ENCODE results near the gene B3GNT5. TPM values are rescaled to one million over a fixed set of nuclear protein-coding genes. Genes with fewer than 3 reads are reported as not detected.
A peak's percentile ranks its signal among the peaks of the same experiment; 100 is the strongest.

The B3GNT5 gene
- total RNA-seq, 2 experiments from 2014 or later: 20.2 to 22.8 TPM

DNA sequence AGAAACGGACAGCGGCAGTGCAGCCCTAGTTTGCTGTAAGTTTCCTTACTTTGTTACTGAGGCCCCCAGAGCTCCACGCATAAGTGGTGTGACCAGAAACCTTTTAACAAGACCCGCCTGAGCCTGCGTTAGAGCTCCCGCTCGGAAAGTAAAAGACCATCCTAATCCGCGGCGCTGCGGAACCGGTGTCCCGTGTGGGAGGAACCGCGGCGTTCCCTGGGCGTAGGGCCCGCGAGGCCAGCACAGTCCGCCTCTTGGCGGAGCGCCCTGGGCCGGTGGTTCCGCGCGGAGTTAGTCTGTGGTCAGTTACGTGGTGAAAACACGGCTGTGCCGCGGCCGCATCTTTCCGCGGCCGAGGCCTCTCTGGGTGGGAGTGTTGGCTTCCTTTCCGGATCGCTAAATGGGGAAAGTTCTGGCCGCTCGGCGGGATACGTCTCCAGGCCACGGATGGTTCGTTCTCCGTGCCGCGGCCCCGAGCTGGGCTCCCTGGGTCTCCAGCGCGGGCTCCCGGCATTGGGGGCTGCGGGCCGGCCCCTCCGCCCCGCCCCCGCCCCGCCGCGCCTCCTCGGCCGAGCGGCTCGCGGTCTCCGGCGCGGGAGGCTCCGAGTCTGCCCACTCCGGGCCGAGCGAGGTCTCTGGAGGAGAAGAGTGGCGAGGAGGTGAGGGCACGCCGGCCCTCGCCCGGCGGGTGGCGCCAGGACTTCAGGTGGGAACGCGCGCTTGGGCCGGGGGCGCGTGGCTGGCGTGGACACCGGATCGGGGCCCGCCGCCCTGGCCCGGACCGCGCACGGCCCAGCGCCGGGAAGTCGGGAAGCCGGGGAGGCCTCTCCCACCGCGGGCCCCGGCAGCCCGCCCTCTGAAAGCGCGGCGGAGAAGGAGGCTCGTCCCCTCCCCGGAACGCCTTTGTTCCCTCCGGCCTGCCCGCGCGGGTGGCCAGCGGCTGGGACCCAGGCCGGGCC is 754 bp downstream of the B3GNT5 start:
- H3K9me3 Mint-ChIP-seq (ENCODE audit: low read depth): no peaks in the 10 kb centered on the region
- peaks cover 31% of the 10 kb centered on the region for H3K4me1 Mint-ChIP-seq
- CTCF ChIA-PET: interaction anchor here (0.5 to 2.2 kb wide), 9 partner anchors 11 to 338 kb away, joined by 3 to 11 read pairs (median 3); no protein-coding TSS in a partner anchor
- H3K27ac Mint-ChIP-seq: peak overlapping the region; percentile 79
- H3K36me3 Mint-ChIP-seq (ENCODE audit: low read depth): peaks cover 32% of the 10 kb centered on the region
- intact Hi-C loops (cut with DNase I, micrococcal nuclease): loop anchor here (1.0 to 2.0 kb wide), 7 partner anchors 12 to 128 kb away; no protein-coding TSS in a partner anchor
- peak; percentile 57 for ATAC-seq
- H3K4me3 Mint-ChIP-seq: peak overlapping the region; percentile 77
- peaks cover 16% of the 10 kb centered on the region for H3K27me3 Mint-ChIP-seq
- DNase-seq: peak; percentile 53
- POLR2A ChIA-PET: interaction anchor here (1.2 to 1.8 kb wide), 3 partner anchors 12 to 32 kb away, joined by 4 to 11 read pairs (median 8); no protein-coding TSS in a partner anchor

DNA sequence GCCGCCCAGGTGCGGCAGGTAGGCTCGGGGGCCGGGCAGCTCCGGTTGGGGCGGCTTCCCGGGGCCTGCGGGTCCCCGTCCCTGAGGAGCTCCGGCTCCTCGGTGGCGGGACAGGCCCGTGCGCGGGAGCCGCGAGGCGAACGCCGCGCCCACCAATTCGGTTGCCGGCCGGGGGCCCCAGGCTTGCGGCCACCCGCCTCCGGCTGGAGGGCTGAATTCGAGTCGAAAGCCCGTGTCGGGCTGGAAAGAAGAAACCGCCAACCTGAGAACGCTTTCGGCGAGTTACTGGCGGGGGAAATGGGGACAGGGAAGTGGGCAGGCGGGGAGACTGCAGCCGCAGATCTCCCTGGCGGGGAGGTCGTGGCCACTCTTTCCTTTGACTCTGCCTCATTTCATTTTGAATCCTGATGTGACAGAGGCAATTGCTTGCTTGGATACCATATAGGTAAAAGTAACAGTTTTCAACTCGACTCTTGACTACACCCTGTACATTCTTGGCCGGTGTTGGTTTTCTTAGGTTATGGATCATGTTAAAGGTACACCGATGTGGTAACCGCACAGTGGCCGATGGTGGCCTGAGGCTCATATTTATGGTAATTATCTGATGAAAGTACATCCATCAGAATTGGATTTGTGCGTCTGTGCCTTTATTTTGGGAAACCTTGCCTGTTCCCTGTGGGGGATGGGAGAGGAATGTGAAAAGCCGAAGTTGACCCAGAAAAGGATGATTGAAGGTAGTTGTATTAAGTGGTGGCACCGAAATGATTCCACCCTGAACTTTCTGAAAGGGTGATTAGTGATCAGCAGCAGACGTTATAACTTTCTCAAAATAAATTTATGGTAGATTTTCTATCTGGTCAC is 1.7 kb downstream of the B3GNT5 start:
- CTCF ChIA-PET: interaction anchor here (0.9 to 2.2 kb wide), 5 partner anchors 11 to 128 kb away, joined by 4 to 11 read pairs (median 5); no protein-coding TSS in a partner anchor
- Mint-ChIP-seq H3K4me3 (peak overlapping the region; percentile 81), H3K27ac (peak overlapping the region; percentile 86), H3K27me3 (peaks cover 16% of the 10 kb centered on the region), H3K36me3 (ENCODE audit: low read depth) (peaks cover 41% of the 10 kb centered on the region), H3K9me3 (ENCODE audit: low read depth) (no peaks in the 10 kb centered on the region), H3K4me1 (peaks cover 36% of the 10 kb centered on the region)
- POLR2A ChIA-PET: interaction anchor here (1.6 to 1.8 kb wide), 3 partner anchors 11 to 31 kb away, joined by 4 to 9 read pairs (median 8); no protein-coding TSS in a partner anchor
- DNase-seq (peak; percentile 41), ATAC-seq (peak; percentile 25)
- intact Hi-C loops (cut with DNase I, micrococcal nuclease): loop anchor here (1.0 to 2.0 kb wide), 3 partner anchors 70 to 128 kb away; no protein-coding TSS in a partner anchor

DNA sequence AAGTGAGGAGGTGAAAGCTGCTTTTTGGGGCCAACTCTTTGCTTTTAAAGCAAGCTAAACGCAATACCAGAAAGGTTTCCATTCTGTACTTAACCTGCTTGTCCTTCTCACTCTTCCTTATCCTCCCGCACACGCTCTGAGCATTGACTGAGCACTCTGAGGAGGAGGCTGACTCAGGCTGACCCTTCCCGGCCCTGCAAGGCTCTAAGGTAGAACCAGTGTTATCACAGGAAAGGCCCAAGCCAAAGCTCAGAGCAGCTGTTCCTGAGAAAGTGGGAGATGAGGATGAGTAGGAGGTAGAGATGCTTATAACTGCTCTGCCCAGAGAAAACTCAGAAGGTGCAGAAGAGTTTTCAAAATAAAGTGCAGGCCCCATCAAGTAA is 2.3 kb downstream of the B3GNT5 start:
- DNase-seq (peak; percentile 36), ATAC-seq (no peak)
- H3K36me3 Mint-ChIP-seq (ENCODE audit: low read depth): peaks cover 46% of the 10 kb centered on the region
- no peaks in the 10 kb centered on the region for H3K9me3 Mint-ChIP-seq (ENCODE audit: low read depth)
- H3K27ac Mint-ChIP-seq: peak overlapping the region; percentile 86
- intact Hi-C loops (cut with DNase I, micrococcal nuclease): loop anchor here (2.0 kb wide), 2 partner anchors 71 to 125 kb away; no protein-coding TSS in a partner anchor
- CTCF ChIA-PET: interaction anchor here (0.9 to 1.7 kb wide), 4 partner anchors 10 to 127 kb away, joined by 4 to 8 read pairs (median 5); no protein-coding TSS in a partner anchor
- POLR2A ChIA-PET: interaction anchor here (1.8 kb wide), 1 partner anchor 10 kb away, joined by 9 read pairs; no protein-coding TSS in a partner anchor
- H3K4me1 Mint-ChIP-seq: peaks cover 40% of the 10 kb centered on the region
- peak overlapping the region; percentile 81 for H3K4me3 Mint-ChIP-seq
- peaks cover 16% of the 10 kb centered on the region for H3K27me3 Mint-ChIP-seq

DNA sequence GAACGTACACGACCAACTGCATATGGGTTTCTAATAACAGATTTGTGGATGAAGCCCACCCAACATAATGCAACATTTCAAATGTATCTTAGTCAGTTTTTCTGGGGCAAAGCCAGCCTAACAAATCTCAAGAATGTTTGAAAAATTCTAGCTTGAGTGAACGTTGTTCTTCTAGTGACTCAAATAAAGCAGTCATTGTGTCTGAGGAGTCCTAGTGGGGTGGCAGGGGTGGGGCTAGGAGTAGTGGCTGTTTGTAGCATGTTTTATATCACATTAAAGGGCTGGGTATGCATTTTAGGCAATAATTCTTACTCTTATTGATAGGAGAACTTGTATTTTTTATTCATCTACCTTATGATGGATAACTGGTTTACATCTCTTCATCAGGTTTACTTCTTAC is 6.0 kb downstream of the B3GNT5 start:
- ATAC-seq (no peak), DNase-seq (no peak)
- Mint-ChIP-seq H3K9me3 (ENCODE audit: low read depth) (no peaks in the 10 kb centered on the region), H3K4me1 (peaks cover 37% of the 10 kb centered on the region), H3K36me3 (ENCODE audit: low read depth) (peaks cover 52% of the 10 kb centered on the region), H3K27me3 (peaks cover 13% of the 10 kb centered on the region), H3K27ac (no peak overlapping the region), H3K4me3 (no peak overlapping the region)
- CTCF ChIA-PET: interaction anchor here (0.7 to 1.2 kb wide), 3 partner anchors 13 to 123 kb away, joined by 3 to 4 read pairs (median 3); no protein-coding TSS in a partner anchor
- intact Hi-C loops (cut with DNase I, micrococcal nuclease): no loop called here
- POLR2A ChIA-PET: interaction anchor here (0.6 kb wide), 1 partner anchor 31 kb away, joined by 5 read pairs; no protein-coding TSS in a partner anchor

DNA sequence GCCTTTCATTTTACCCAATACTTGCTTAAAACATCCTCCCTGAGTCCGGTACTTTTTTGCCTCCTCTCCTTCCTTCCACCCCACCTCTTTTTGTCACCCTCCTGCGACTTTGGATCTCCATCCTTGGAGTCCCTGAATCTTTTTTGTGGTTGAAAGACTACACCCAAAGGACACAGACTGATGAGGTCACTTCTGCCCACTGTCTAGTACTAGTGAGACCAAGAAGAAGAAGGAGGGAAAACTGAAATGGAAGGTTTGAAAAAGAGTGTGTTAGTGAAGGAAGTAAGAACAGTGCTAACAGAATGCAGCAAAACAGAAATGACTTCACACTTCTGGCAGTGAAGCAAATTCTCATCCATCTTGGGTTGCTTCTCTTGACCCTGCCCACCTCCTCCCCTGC is 6.6 kb downstream of the B3GNT5 start:
- H3K27ac Mint-ChIP-seq: no peak overlapping the region
- ATAC-seq: no peak
- CTCF ChIA-PET: interaction anchor here (0.7 to 2.1 kb wide), 4 partner anchors 13 to 123 kb away, joined by 3 to 4 read pairs (median 4); no protein-coding TSS in a partner anchor

DNA sequence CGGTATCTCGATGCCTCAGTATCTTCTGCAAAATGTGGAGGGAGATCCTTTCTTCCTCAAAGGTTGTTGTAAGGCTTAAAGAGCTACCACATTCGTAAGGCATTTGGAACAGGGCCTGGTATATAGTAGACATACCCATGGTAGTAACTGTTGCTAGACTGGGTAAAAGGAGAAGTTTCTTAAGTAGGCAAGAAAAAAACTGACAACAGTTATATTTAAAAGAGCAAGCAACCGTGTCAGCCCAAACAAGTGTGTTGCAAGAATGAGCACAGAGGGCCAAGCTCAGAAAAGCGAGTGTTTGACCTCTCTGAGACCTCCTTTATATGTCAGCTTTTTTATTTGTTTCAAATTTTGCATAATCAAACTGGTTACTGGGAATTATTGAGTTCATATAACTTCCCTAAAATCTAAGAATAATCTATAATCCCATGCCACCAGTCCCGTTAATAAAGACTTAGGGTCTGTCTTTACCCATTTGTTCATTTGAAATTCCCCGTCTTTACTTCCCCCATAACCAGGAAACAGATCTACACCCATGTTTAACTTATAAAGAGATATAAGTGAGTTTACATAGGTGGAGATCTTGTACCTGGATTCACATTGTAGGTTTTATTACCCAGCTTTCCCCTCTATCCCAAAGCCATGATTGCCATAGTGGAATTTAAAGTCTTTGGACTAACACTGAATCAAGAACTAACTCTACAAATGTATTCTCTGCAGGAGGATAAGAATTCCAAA is 7.3 kb downstream of the B3GNT5 start:
- intact Hi-C loops (cut with DNase I, micrococcal nuclease): no loop called here
- POLR2A ChIA-PET: no interaction called here
- no peaks in the 10 kb centered on the region for H3K9me3 Mint-ChIP-seq (ENCODE audit: low read depth)
- H3K27me3 Mint-ChIP-seq: peaks cover 8% of the 10 kb centered on the region
- H3K4me3 Mint-ChIP-seq: no peak overlapping the region
- H3K27ac Mint-ChIP-seq: peak overlapping the region; percentile 2
- H3K36me3 Mint-ChIP-seq (ENCODE audit: low read depth): peaks cover 45% of the 10 kb centered on the region
- ATAC-seq (no peak), DNase-seq (no peak)
- CTCF ChIA-PET: interaction anchor here (1.0 to 2.1 kb wide), 4 partner anchors 12 to 125 kb away, joined by 3 to 4 read pairs (median 3); no protein-coding TSS in a partner anchor
- peaks cover 31% of the 10 kb centered on the region for H3K4me1 Mint-ChIP-seq

More for the DNA sequence above, 6.6 kb downstream of the B3GNT5 start:
- DNase-seq: no peak
- Mint-ChIP-seq H3K4me1 (peaks cover 37% of the 10 kb centered on the region), H3K27me3 (peaks cover 12% of the 10 kb centered on the region), H3K4me3 (no peak overlapping the region), H3K36me3 (ENCODE audit: low read depth) (peaks cover 52% of the 10 kb centered on the region), H3K9me3 (ENCODE audit: low read depth) (no peaks in the 10 kb centered on the region)
- intact Hi-C loops (cut with DNase I, micrococcal nuclease): no loop called here
- POLR2A ChIA-PET: interaction anchor here (0.6 kb wide), 1 partner anchor 31 kb away, joined by 5 read pairs; no protein-coding TSS in a partner anchor

DNA sequence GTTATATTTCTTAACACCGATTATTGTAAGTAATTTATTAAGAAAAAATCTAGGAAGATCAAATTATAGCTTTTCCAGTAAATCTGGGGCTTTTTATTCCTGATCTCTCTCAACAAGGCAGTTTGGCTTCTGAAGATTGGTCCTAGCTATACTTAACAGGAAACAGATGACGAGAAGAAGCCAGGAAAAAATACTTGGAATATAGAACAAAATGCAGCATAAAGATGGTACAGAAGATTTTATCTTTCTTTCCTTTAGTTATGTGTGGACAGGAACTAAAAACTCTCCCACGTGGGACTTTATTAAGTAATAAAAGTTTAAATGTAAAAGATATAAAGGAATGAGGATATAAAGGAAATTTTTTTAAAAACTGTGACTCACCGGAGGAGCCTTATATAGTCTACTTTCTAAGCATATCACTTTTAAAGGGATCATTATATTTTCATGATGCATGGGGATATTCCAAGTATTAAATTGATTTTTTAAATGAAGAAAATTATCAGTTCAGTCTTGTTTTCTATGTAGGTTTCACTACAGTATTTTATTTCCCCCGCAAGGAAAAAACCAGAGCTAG is 8.2 kb downstream of the B3GNT5 start:
- ChIA-PET CTCF (interaction anchor here (1.0 to 2.1 kb wide), 3 partner anchors 19 to 124 kb away, joined by 3 to 4 read pairs (median 3); no protein-coding TSS in a partner anchor), POLR2A (no interaction called here)
- DNase-seq: no peak
- Mint-ChIP-seq H3K27ac (no peak overlapping the region), H3K4me1 (peaks cover 27% of the 10 kb centered on the region), H3K36me3 (ENCODE audit: low read depth) (peaks cover 40% of the 10 kb centered on the region), H3K4me3 (no peak overlapping the region), H3K27me3 (peaks cover 8% of the 10 kb centered on the region), H3K9me3 (ENCODE audit: low read depth) (no peaks in the 10 kb centered on the region)
- intact Hi-C loops (cut with DNase I, micrococcal nuclease): no loop called here
- ATAC-seq: no peak

DNA sequence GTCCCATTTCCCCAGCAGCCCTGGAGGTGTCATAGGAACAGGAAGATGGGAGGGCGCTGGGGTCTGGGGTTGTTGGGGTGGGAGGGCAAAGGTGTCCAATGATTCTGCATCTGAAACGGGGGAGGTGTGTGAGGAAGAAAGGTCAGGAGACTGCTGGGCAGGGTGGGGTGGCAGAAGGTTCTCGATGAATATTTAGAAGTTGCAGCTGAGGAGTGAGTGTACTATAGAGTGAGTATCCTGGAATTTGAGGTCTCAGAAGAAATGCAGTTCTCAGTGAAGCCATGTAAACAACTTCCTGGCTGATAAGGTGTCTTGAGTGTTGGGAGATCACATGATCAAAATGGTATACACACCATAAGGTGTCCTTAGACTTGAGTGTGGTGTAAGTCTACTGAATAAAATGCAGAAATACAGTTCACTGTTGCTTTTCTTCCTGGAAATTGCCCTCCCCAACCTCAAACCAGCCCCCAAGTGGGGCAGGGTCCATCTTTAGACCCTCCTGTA is 9.9 kb downstream of the B3GNT5 start:
- peaks cover 35% of the 10 kb centered on the region for H3K36me3 Mint-ChIP-seq (ENCODE audit: low read depth)
- no peak for DNase-seq
- H3K4me1 Mint-ChIP-seq: peaks cover 16% of the 10 kb centered on the region
- peaks cover 3% of the 10 kb centered on the region for H3K27me3 Mint-ChIP-seq
- CTCF ChIA-PET: no interaction called here
- no peak overlapping the region for H3K4me3 Mint-ChIP-seq
- POLR2A ChIA-PET: no interaction called here
- H3K9me3 Mint-ChIP-seq (ENCODE audit: low read depth): no peaks in the 10 kb centered on the region
- intact Hi-C loops (cut with DNase I, micrococcal nuclease): no loop called here
- H3K27ac Mint-ChIP-seq: no peak overlapping the region
- ATAC-seq: no peak

DNA sequence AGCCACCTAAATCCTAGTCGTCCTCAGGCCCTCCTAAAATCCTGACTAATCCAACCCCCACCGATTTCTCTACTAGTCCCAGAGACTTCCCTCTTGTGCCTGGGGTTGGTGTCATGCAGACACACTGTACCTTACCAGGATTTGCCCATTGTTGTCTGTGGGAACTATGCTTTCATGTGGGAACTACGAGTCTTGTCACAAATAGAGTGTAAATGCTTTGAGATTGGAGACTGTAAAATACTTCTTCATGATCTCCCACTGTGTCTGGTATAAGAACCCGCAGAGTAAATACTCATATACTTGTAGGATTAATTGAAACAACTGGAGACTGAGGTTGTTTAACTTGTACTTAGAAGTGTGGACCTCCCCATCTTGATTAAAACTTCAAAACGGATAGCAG is 11.2 kb downstream of the B3GNT5 start:
- Mint-ChIP-seq H3K36me3 (ENCODE audit: low read depth) (peaks cover 32% of the 10 kb centered on the region), H3K4me1 (peaks cover 11% of the 10 kb centered on the region), H3K4me3 (no peak overlapping the region), H3K27ac (no peak overlapping the region), H3K9me3 (ENCODE audit: low read depth) (no peaks in the 10 kb centered on the region), H3K27me3 (no peaks in the 10 kb centered on the region)
- DNase-seq: no peak
- POLR2A ChIA-PET: no interaction called here
- ATAC-seq: no peak
- intact Hi-C loops (cut with DNase I, micrococcal nuclease): no loop called here
- CTCF ChIA-PET: interaction anchor here (1.3 to 1.8 kb wide), 2 partner anchors 14 to 118 kb away, joined by 3 to 6 read pairs; no protein-coding TSS in a partner anchor
